Fibroblast of the aortic adventitia (primary cell): ENCODE data around the gene HMG20A. TPM values are rescaled to one million over a fixed set of nuclear protein-coding genes. Genes with fewer than 3 reads are reported as not detected.

Experiments
- DNase-seq: peaks from one replicate; pipeline ENCODE4 v3.0.0-alpha.2; 2010; ENCODE audit warnings: low read depth
- H3K4me3 ChIP-seq: 2 replicates; pipeline ENCODE4 v1.5.1; 2011; ENCODE audit warnings: low read depth, mild to moderate bottlenecking, control low read depth, low read length, moderate library complexity
- CTCF ChIP-seq: IDR thresholded peaks from 2 replicates; pipeline ENCODE4 v1.5.1; 2011; ENCODE audit warnings: mild to moderate bottlenecking, low read length, control low read depth, inconsistent platforms; ENCODE audit not compliant: insufficient read depth
- total RNA-seq: library from RNA; depleted of rRNA; stranded (reverse); fragments of >200 nt; gene quantifications from 2 replicates; pipeline ENCODE4 v1.2.3, GENCODE V29; 2012; ENCODE audit warnings: low replicate concordance

The HMG20A gene
- total RNA-seq, 1 donor, result 28.7 TPM

- no peak for TF ChIP-seq CTCF
- no peak overlapping the region for H3K4me3 ChIP-seq
- DNase-seq, result no peak
Measured at GRCh38 chr15:77459031-77459430, 38.3 kb downstream of the HMG20A start.

- no peak for TF ChIP-seq CTCF
- DNase-seq, result peak; percentile 35
- H3K4me3 ChIP-seq, result no peak overlapping the region
Measured at GRCh38 chr15:77461486-77461885, 40.8 kb downstream of the HMG20A start.

DNA sequence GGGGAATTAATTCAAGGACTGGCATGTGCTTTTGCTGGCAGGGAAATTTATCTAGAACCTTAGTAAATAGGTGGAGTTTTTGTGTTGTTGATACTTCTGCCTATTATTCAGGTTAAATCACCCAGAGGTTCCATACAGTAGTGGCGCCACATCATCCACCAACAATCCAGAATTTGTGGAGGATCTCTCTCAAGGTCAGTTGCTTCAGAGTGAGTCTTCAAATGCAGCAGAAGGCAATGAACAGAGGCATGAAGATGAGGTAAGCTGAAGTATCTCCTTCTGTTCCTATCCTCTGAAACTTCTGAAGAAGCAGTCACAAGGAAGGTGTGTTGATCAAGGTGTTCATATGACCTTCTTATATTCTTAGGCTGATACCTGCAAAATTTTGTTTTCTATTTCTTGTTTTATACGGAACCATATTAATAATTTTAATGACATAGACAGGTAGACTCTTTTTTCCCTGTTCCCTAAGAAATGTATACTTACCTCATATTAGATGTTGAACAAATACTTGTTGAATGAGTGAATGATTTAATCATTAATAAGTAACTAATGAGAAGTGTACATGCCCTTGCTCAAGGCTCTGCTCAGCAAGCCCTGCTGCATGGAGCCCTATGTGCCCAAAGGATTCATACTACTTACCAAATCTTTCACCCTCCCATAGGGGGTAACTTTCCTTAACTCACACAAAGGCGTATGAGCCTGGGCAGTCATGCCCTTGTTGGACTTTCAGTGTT is 43.6 kb downstream of the HMG20A start:
- no peak overlapping the region for H3K4me3 ChIP-seq
- no peak for DNase-seq
- TF ChIP-seq CTCF, result no peak

- no peak overlapping the region for H3K4me3 ChIP-seq
- no peak for DNase-seq
- TF ChIP-seq CTCF, result no peak
Measured at GRCh38 chr15:77466521-77466920, 45.8 kb downstream of the HMG20A start.

GRCh38 chr15:77468896-77469295 is 48.2 kb downstream of the HMG20A start:
- H3K4me3 ChIP-seq, result no peak overlapping the region
- no peak for TF ChIP-seq CTCF
- DNase-seq, result no peak

DNA sequence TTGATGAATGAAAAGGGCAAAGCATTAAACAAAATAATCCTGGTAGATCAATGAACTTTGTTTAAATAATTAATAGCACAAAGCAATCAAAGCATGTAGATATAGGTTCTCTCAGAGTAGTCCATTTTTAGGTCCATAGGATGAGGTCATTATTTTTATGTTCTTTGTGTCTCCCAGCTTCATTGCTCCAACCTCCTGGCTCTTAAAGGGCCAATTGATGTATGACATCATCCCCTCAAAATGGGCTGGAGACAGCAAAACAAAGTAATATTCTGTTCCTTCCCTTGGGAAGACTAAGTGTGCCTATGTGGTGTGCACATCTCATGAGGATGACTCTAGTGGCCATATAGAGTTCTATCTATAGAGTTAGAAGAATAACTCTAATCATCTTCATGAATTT is 49.5 kb downstream of the HMG20A start:
- no peak for DNase-seq
- H3K4me3 ChIP-seq, result no peak overlapping the region
- TF ChIP-seq CTCF, result no peak

GRCh38 chr15:77473328-77473727 is 52.6 kb downstream of the HMG20A start:
- no peak for TF ChIP-seq CTCF
- no peak overlapping the region for H3K4me3 ChIP-seq
- DNase-seq, result no peak
